ENCODE measurements around the gene TAS2R38.
"Not testable (repeated sequence)": the region's sequence is repeated elsewhere in the genome, so short reads cannot be mapped to it uniquely, and the experiment has no call there.

Gene TAS2R38

GRCh38 chr7:141999058-141999623, 25.6 kb upstream of the TAS2R38 start:
- Histone ChIP-seq H3K36me3 (ENCODE audit: control insufficient read depth in 2 of 2, insufficient read depth in 2 of 2, low read length in 2 of 2) (no peaks in the 10 kb centered on the region), H3K4me1 (ENCODE audit: control insufficient read depth, insufficient read depth, low read length) (no peaks in the 10 kb centered on the region), H3K27ac (ENCODE audit: low read length) (no peak overlapping the region), H3K27me3 (ENCODE audit: control insufficient read depth in 1 of 2, insufficient read depth in 2 of 2, low read length in 2 of 2) (no peaks in the 10 kb centered on the region), H3K9ac (ENCODE audit: low read length in 2 of 2) (no peak overlapping the region), H3K4me3 (ENCODE audit: low read length in 2 of 2) (no peak overlapping the region), H3K9me3 (ENCODE audit: control insufficient read depth in 2 of 2, low read length in 2 of 2) (peaks cover 0 to 2% of the 10 kb centered on the region in 2 donors)

GRCh38 chr7:141993354-141993753, 19.8 kb upstream of the TAS2R38 start:
- H3K9ac ChIP-seq (ENCODE audit: low read length in 2 of 2): no peak overlapping the region

GRCh38 chr7:141992688-141993087, 19.1 kb upstream of the TAS2R38 start:
- H3K9ac ChIP-seq (ENCODE audit: low read length in 2 of 2): no peak overlapping the region
- H3K36me3 ChIP-seq (ENCODE audit: control insufficient read depth in 2 of 2, insufficient read depth in 2 of 2, low read length in 2 of 2): no peaks in the 10 kb centered on the region
- no peaks in the 10 kb centered on the region for H3K27me3 ChIP-seq (ENCODE audit: control insufficient read depth in 1 of 2, insufficient read depth in 2 of 2, low read length in 2 of 2)
- no peak overlapping the region for H3K27ac ChIP-seq (ENCODE audit: low read length)
- no peaks in the 10 kb centered on the region for H3K4me1 ChIP-seq (ENCODE audit: control insufficient read depth, insufficient read depth, low read length)
- H3K9me3 ChIP-seq (ENCODE audit: control insufficient read depth in 2 of 2, low read length in 2 of 2): peaks cover 0 to 2% of the 10 kb centered on the region in 2 donors
- H3K4me3 ChIP-seq (ENCODE audit: low read length in 2 of 2): no peak overlapping the region

More at GRCh38 chr7:141993354-141993753, 19.8 kb upstream of the TAS2R38 start:
- Histone ChIP-seq H3K4me1 (ENCODE audit: control insufficient read depth, insufficient read depth, low read length) (no peaks in the 10 kb centered on the region), H3K9me3 (ENCODE audit: control insufficient read depth in 2 of 2, low read length in 2 of 2) (peaks cover 0 to 2% of the 10 kb centered on the region in 2 donors), H3K27me3 (ENCODE audit: control insufficient read depth in 1 of 2, insufficient read depth in 2 of 2, low read length in 2 of 2) (no peaks in the 10 kb centered on the region), H3K4me3 (ENCODE audit: low read length in 2 of 2) (no peak overlapping the region), H3K27ac (ENCODE audit: low read length) (no peak overlapping the region), H3K36me3 (ENCODE audit: control insufficient read depth in 2 of 2, insufficient read depth in 2 of 2, low read length in 2 of 2) (no peaks in the 10 kb centered on the region)

GRCh38 chr7:141992156-141992555, 18.6 kb upstream of the TAS2R38 start:
- Histone ChIP-seq H3K4me1 (ENCODE audit: control insufficient read depth, insufficient read depth, low read length) (no peaks in the 10 kb centered on the region), H3K9me3 (ENCODE audit: control insufficient read depth in 2 of 2, low read length in 2 of 2) (peaks cover 0 to 2% of the 10 kb centered on the region in 2 donors), H3K4me3 (ENCODE audit: low read length in 2 of 2) (no peak overlapping the region), H3K9ac (ENCODE audit: low read length in 2 of 2) (no peak overlapping the region), H3K27me3 (ENCODE audit: control insufficient read depth in 1 of 2, insufficient read depth in 2 of 2, low read length in 2 of 2) (no peaks in the 10 kb centered on the region), H3K36me3 (ENCODE audit: control insufficient read depth in 2 of 2, insufficient read depth in 2 of 2, low read length in 2 of 2) (no peaks in the 10 kb centered on the region), H3K27ac (ENCODE audit: low read length) (no peak overlapping the region)

GRCh38 chr7:141991140-141991539, 17.6 kb upstream of the TAS2R38 start:
- no peaks in the 10 kb centered on the region for H3K4me1 ChIP-seq (ENCODE audit: control insufficient read depth, insufficient read depth, low read length)
- H3K27me3 ChIP-seq (ENCODE audit: control insufficient read depth in 1 of 2, insufficient read depth in 2 of 2, low read length in 2 of 2): no peaks in the 10 kb centered on the region
- no peak overlapping the region for H3K4me3 ChIP-seq (ENCODE audit: low read length in 2 of 2)
- no peak overlapping the region for H3K9ac ChIP-seq (ENCODE audit: low read length in 2 of 2)
- H3K27ac ChIP-seq (ENCODE audit: low read length): no peak overlapping the region
- peaks cover 2 to 3% of the 10 kb centered on the region in 2 donors for H3K9me3 ChIP-seq (ENCODE audit: control insufficient read depth in 2 of 2, low read length in 2 of 2)
- no peaks in the 10 kb centered on the region for H3K36me3 ChIP-seq (ENCODE audit: control insufficient read depth in 2 of 2, insufficient read depth in 2 of 2, low read length in 2 of 2)

- no peak overlapping the region for H3K4me3 ChIP-seq (ENCODE audit: low read length in 2 of 2)
- no peaks in the 10 kb centered on the region for H3K4me1 ChIP-seq (ENCODE audit: control insufficient read depth, insufficient read depth, low read length)
- no peaks in the 10 kb centered on the region for H3K36me3 ChIP-seq (ENCODE audit: control insufficient read depth in 2 of 2, insufficient read depth in 2 of 2, low read length in 2 of 2)
- peaks cover 2 to 3% of the 10 kb centered on the region in 2 donors for H3K9me3 ChIP-seq (ENCODE audit: control insufficient read depth in 2 of 2, low read length in 2 of 2)
- H3K27ac ChIP-seq (ENCODE audit: low read length): no peak overlapping the region
- H3K9ac ChIP-seq (ENCODE audit: low read length in 2 of 2): no peak overlapping the region
- H3K27me3 ChIP-seq (ENCODE audit: control insufficient read depth in 1 of 2, insufficient read depth in 2 of 2, low read length in 2 of 2): no peaks in the 10 kb centered on the region
Observed at GRCh38 chr7:141990011-141990725, 16.6 kb upstream of the TAS2R38 start.

GRCh38 chr7:141987803-141988202, 14.2 kb upstream of the TAS2R38 start:
- not testable (repeated sequence) for H3K9ac ChIP-seq (ENCODE audit: low read length in 2 of 2); H3K4me1 ChIP-seq (ENCODE audit: control insufficient read depth, insufficient read depth, low read length); H3K27ac ChIP-seq (ENCODE audit: low read length); H3K27me3 ChIP-seq (ENCODE audit: control insufficient read depth in 1 of 2, insufficient read depth in 2 of 2, low read length in 2 of 2); H3K9me3 ChIP-seq (ENCODE audit: control insufficient read depth in 2 of 2, low read length in 2 of 2); H3K36me3 ChIP-seq (ENCODE audit: control insufficient read depth in 2 of 2, insufficient read depth in 2 of 2, low read length in 2 of 2); H3K4me3 ChIP-seq (ENCODE audit: low read length in 2 of 2)

GRCh38 chr7:141986923-141987322, 13.3 kb upstream of the TAS2R38 start:
- Histone ChIP-seq H3K27ac (ENCODE audit: low read length) (no peak overlapping the region), H3K36me3 (ENCODE audit: control insufficient read depth in 2 of 2, insufficient read depth in 2 of 2, low read length in 2 of 2) (no peaks in the 10 kb centered on the region), H3K4me3 (ENCODE audit: low read length in 2 of 2) (no peak overlapping the region), H3K9ac (ENCODE audit: low read length in 2 of 2) (no peak overlapping the region), H3K9me3 (ENCODE audit: control insufficient read depth in 2 of 2, low read length in 2 of 2) (peaks cover 2 to 3% of the 10 kb centered on the region in 2 donors), H3K27me3 (ENCODE audit: control insufficient read depth in 1 of 2, insufficient read depth in 2 of 2, low read length in 2 of 2) (no peaks in the 10 kb centered on the region), H3K4me1 (ENCODE audit: control insufficient read depth, insufficient read depth, low read length) (no peaks in the 10 kb centered on the region)

- H3K27me3 ChIP-seq (ENCODE audit: control insufficient read depth in 1 of 2, insufficient read depth in 2 of 2, low read length in 2 of 2); H3K9ac ChIP-seq (ENCODE audit: low read length in 2 of 2); H3K4me3 ChIP-seq (ENCODE audit: low read length in 2 of 2); H3K4me1 ChIP-seq (ENCODE audit: control insufficient read depth, insufficient read depth, low read length); H3K9me3 ChIP-seq (ENCODE audit: control insufficient read depth in 2 of 2, low read length in 2 of 2); H3K36me3 ChIP-seq (ENCODE audit: control insufficient read depth in 2 of 2, insufficient read depth in 2 of 2, low read length in 2 of 2); H3K27ac ChIP-seq (ENCODE audit: low read length): not testable (repeated sequence)
Observed at GRCh38 chr7:141985926-141986325, 12.4 kb upstream of the TAS2R38 start.

- Histone ChIP-seq H3K9me3 (ENCODE audit: control insufficient read depth in 2 of 2, low read length in 2 of 2) (no peaks in the 10 kb centered on the region), H3K27ac (ENCODE audit: low read length) (no peak overlapping the region), H3K9ac (ENCODE audit: low read length in 2 of 2) (no peak overlapping the region), H3K27me3 (ENCODE audit: control insufficient read depth in 1 of 2, insufficient read depth in 2 of 2, low read length in 2 of 2) (no peaks in the 10 kb centered on the region), H3K4me3 (ENCODE audit: low read length in 2 of 2) (no peak overlapping the region), H3K4me1 (ENCODE audit: control insufficient read depth, insufficient read depth, low read length) (no peaks in the 10 kb centered on the region), H3K36me3 (ENCODE audit: control insufficient read depth in 2 of 2, insufficient read depth in 2 of 2, low read length in 2 of 2) (no peaks in the 10 kb centered on the region)
Observed at GRCh38 chr7:141979568-141979967, 6.0 kb upstream of the TAS2R38 start.

- no peak overlapping the region for H3K9ac ChIP-seq (ENCODE audit: low read length in 2 of 2)
- H3K4me3 ChIP-seq (ENCODE audit: low read length in 2 of 2): no peak overlapping the region
- H3K4me1 ChIP-seq (ENCODE audit: control insufficient read depth, insufficient read depth, low read length): no peaks in the 10 kb centered on the region
- H3K9me3 ChIP-seq (ENCODE audit: control insufficient read depth in 2 of 2, low read length in 2 of 2): no peaks in the 10 kb centered on the region
- no peaks in the 10 kb centered on the region for H3K36me3 ChIP-seq (ENCODE audit: control insufficient read depth in 2 of 2, insufficient read depth in 2 of 2, low read length in 2 of 2)
- no peaks in the 10 kb centered on the region for H3K27me3 ChIP-seq (ENCODE audit: control insufficient read depth in 1 of 2, insufficient read depth in 2 of 2, low read length in 2 of 2)
- no peak overlapping the region for H3K27ac ChIP-seq (ENCODE audit: low read length)
Observed at GRCh38 chr7:141978351-141978750, 4.8 kb upstream of the TAS2R38 start.

Measured in stomach smooth muscle (tissue), 2 donors.